ENCODE results near the gene AMMECR1. TPM values are rescaled to one million over a fixed set of nuclear protein-coding genes. Genes with fewer than 3 reads are reported as not detected.

AMMECR1 gene
- total RNA-seq, 4 donors from 2014 or later: 1.0 to 12.1 (median 6.9) TPM

GRCh38 chrX:110304371-110304770, 13.5 kb downstream of the AMMECR1 start:
- H3K36me3 ChIP-seq: no peaks in the 10 kb centered on the region
- no peaks in the 10 kb centered on the region for H3K9me3 ChIP-seq
- no peak for DNase-seq
- intact Hi-C loops (cut with DNase I; ENCODE audit: low total_unique reads): no loop called here
- no peaks in the 10 kb centered on the region for H3K4me1 ChIP-seq
- no peaks in the 10 kb centered on the region for H3K27me3 ChIP-seq
- TF ChIP-seq CTCF (IDR thresholded peaks at IDR 0.05) (no peak), POLR2A (IDR thresholded peaks at IDR 0.05) (no peak)
- no peak overlapping the region for H3K27ac ChIP-seq
- H3K4me3 ChIP-seq: no peak overlapping the region

- no peaks in the 10 kb centered on the region for H3K36me3 ChIP-seq
- H3K27ac ChIP-seq: no peak overlapping the region
- no peaks in the 10 kb centered on the region for H3K4me1 ChIP-seq
- intact Hi-C loops (cut with DNase I; ENCODE audit: low total_unique reads): no loop called here
- H3K9me3 ChIP-seq: no peaks in the 10 kb centered on the region
- H3K4me3 ChIP-seq: no peak overlapping the region
- DNase-seq: no peak
- no peaks in the 10 kb centered on the region for H3K27me3 ChIP-seq
- no peak for TF ChIP-seq CTCF (IDR thresholded peaks at IDR 0.05)
- no peak for TF ChIP-seq POLR2A (IDR thresholded peaks at IDR 0.05)
Measured at GRCh38 chrX:110302975-110303374, 14.9 kb downstream of the AMMECR1 start.

GRCh38 chrX:110301194-110301593, 16.7 kb downstream of the AMMECR1 start:
- H3K9me3 ChIP-seq: no peaks in the 10 kb centered on the region
- H3K27me3 ChIP-seq: no peaks in the 10 kb centered on the region
- no peak overlapping the region for H3K27ac ChIP-seq
- no peaks in the 10 kb centered on the region for H3K36me3 ChIP-seq
- TF ChIP-seq POLR2A (IDR thresholded peaks at IDR 0.05): no peak
- TF ChIP-seq CTCF (IDR thresholded peaks at IDR 0.05): no peak
- H3K4me3 ChIP-seq: no peak overlapping the region
- H3K4me1 ChIP-seq: no peaks in the 10 kb centered on the region
- intact Hi-C loops (cut with DNase I; ENCODE audit: low total_unique reads): no loop called here
- no peak for DNase-seq

- H3K27ac ChIP-seq: no peak overlapping the region
- no peaks in the 10 kb centered on the region for H3K36me3 ChIP-seq
- TF ChIP-seq POLR2A (IDR thresholded peaks at IDR 0.05) (no peak), CTCF (IDR thresholded peaks at IDR 0.05) (no peak)
- no peak overlapping the region for H3K4me3 ChIP-seq
- H3K27me3 ChIP-seq: no peaks in the 10 kb centered on the region
- H3K9me3 ChIP-seq: no peaks in the 10 kb centered on the region
- intact Hi-C loops (cut with DNase I; ENCODE audit: low total_unique reads): no loop called here
- no peaks in the 10 kb centered on the region for H3K4me1 ChIP-seq
- no peak for DNase-seq
Measured at GRCh38 chrX:110294087-110294486, 23.8 kb downstream of the AMMECR1 start.

GRCh38 chrX:110293658-110294057, 24.2 kb downstream of the AMMECR1 start:
- no peak overlapping the region for H3K4me3 ChIP-seq
- intact Hi-C loops (cut with DNase I; ENCODE audit: low total_unique reads): no loop called here
- H3K4me1 ChIP-seq: no peaks in the 10 kb centered on the region
- no peak overlapping the region for H3K27ac ChIP-seq
- DNase-seq: no peak
- TF ChIP-seq CTCF (IDR thresholded peaks at IDR 0.05) (no peak), POLR2A (IDR thresholded peaks at IDR 0.05) (no peak)
- no peaks in the 10 kb centered on the region for H3K36me3 ChIP-seq
- no peaks in the 10 kb centered on the region for H3K27me3 ChIP-seq
- H3K9me3 ChIP-seq: no peaks in the 10 kb centered on the region

Measured in uterus (tissue), 4 donors.